ENCODE results near the gene F13B. TPM values are rescaled to one million over a fixed set of nuclear protein-coding genes. Genes with fewer than 3 reads are reported as not detected.

The F13B gene
- total RNA-seq, 1 donor from 2014 or later = not detected

Other genes with a start within 250 kb of the F13B start
- gene CFHR1, start 247.5 kb downstream of the F13B start, total RNA-seq = not detected in 2 replicates
- not detected in 2 replicates for gene CFHR4, start 179.2 kb downstream of the F13B start, total RNA-seq
- not detected in 2 replicates for gene CFHR2, start 123.5 kb downstream of the F13B start, total RNA-seq
- gene CFHR5, start 89.7 kb downstream of the F13B start, total RNA-seq = not detected in 2 replicates
- 3.0 and 15.7 TPM in 2 replicates for gene ASPM, start 79.4 kb upstream of the F13B start, total RNA-seq
- 3.9 and 6.3 TPM in 2 replicates for gene ZBTB41, start 134.0 kb upstream of the F13B start, total RNA-seq
- gene CRB1, start 201.0 kb upstream of the F13B start, total RNA-seq = not detected in 2 replicates

All from lung microvascular endothelial cell (primary cell).